ENCODE measurements around the gene KCNAB3. TPM values are rescaled to one million over a fixed set of nuclear protein-coding genes. Genes with fewer than 3 reads are reported as not detected.

The KCNAB3 gene
- total RNA-seq, 2 donors from 2014 or later = not detected

- no peaks in the 10 kb centered on the region for H3K9me3 ChIP-seq
- no peak for TF ChIP-seq CTCF (IDR thresholded peaks at IDR 0.05)
- DNase-seq (ENCODE audit: low spot score) (no peak), ATAC-seq (ENCODE audit: insufficient number of reproducible peaks, low FRiP score, low read depth) (no peak)
- H3K27ac ChIP-seq = peak overlapping the region; percentile 1 to 39
- H3K27me3 ChIP-seq (replicated peaks; ENCODE audit: insufficient read depth) = no peaks in the 10 kb centered on the region
- H3K36me3 ChIP-seq = no peaks in the 10 kb centered on the region
- peaks cover 0 to 16% of the 10 kb centered on the region in 2 donors for H3K4me1 ChIP-seq (ENCODE audit: control insufficient read depth in 1 of 2, low read depth in 2 of 2)
- H3K4me3 ChIP-seq = peak overlapping the region; percentile 68
Observed at GRCh38 chr17:7922269-7922844, 7.3 kb downstream of the KCNAB3 start.

DNA sequence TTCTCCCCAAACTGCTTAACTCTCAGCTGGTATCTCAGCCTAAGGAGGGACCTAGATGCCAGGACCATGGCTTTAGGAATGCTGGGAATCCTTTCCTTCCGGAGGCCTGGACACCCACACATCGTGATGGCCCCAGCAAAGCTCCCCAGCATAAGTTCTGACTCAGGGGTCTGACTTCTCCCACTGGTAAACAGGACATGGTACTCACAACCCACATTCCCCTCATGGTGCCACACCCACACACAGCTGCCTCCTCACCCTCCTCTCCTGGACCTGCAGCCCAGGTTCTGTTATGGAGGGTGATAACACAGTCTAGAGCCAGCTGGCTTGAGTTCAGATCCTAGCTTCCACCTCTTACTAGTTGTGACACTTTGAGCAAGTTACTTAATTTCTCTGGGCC is 12.8 kb downstream of the KCNAB3 start:
- no peaks in the 10 kb centered on the region for H3K27me3 ChIP-seq (replicated peaks; ENCODE audit: insufficient read depth)
- peak overlapping the region; percentile 77 for H3K4me3 ChIP-seq
- H3K36me3 ChIP-seq = no peaks in the 10 kb centered on the region
- peaks cover 6 to 19% of the 10 kb centered on the region in 2 donors for H3K4me1 ChIP-seq (ENCODE audit: control insufficient read depth in 1 of 2, low read depth in 2 of 2)
- ATAC-seq (ENCODE audit: insufficient number of reproducible peaks, low FRiP score, low read depth) (no peak), DNase-seq (ENCODE audit: low spot score) (no peak)
- H3K9me3 ChIP-seq = no peaks in the 10 kb centered on the region
- peak overlapping the region; percentile 90 to 94 for H3K27ac ChIP-seq
- no peak for TF ChIP-seq CTCF (IDR thresholded peaks at IDR 0.05)

GRCh38 chr17:7916385-7916682 is 13.3 kb downstream of the KCNAB3 start:
- TF ChIP-seq CTCF (IDR thresholded peaks at IDR 0.05) = no peak
- Histone ChIP-seq H3K4me3 (peak overlapping the region; percentile 77), H3K9me3 (no peaks in the 10 kb centered on the region), H3K4me1 (ENCODE audit: control insufficient read depth in 1 of 2, low read depth in 2 of 2) (peaks cover 6 to 19% of the 10 kb centered on the region in 2 donors), H3K27ac (peak overlapping the region; percentile 90 to 94), H3K27me3 (replicated peaks; ENCODE audit: insufficient read depth) (no peaks in the 10 kb centered on the region), H3K36me3 (peaks cover 3% of the 10 kb centered on the region)
- ATAC-seq (ENCODE audit: insufficient number of reproducible peaks, low FRiP score, low read depth) (peak; percentile 1), DNase-seq (ENCODE audit: low spot score) (no peak)

DNA sequence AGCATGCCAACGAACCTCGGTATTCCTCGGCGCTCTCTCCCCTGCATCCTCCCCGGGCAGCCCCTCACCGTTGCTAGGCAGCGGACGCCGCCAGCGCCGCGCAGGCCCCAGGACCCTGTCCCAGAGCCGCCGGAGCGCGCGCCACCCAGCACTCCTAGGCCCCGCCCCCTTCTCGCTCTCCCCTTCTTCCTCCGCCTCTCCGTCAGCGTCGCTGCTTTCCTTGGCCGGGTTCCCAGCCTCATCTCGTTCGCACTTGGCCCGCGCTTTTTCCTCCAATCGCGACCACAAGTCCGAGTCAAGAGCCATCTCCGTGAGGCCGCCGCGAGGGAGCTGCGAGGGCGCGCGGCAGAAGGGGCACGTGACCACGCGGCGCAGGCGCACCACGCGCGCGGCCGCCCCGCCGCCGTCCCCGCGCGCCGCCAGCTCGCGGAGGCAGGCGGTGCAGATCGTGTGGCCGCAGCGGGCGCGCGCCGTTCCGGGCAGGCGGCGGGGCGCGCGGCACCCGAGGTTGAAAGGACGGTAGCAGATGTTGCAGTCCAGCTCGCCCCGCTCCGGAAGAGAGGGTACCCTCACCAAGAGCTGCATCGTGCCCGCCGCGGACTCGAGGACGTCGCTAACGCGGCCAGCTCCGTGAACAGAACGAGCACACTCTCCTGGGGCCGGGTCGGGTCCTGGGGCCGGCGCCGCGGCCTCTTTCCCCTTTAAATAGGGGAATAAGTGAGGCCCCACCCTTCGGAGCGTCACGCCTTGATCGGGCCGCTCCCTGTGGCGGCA is 13.9 kb downstream of the KCNAB3 start, which contains the start of gene RNF227:
Gene RNF227, minus strand, starts transcription at position 679 of the 774 bp plus-strand sequence. Its CDS starts 94 bp downstream, at position 585.
- peak within 1 kb of the TSS; percentile 90 to 94 for H3K27ac ChIP-seq
- DNase-seq (ENCODE audit: low spot score) (peak; percentile 80), ATAC-seq (ENCODE audit: insufficient number of reproducible peaks, low FRiP score, low read depth) (peak; percentile 85)
- H3K4me1 ChIP-seq (ENCODE audit: control insufficient read depth in 1 of 2, low read depth in 2 of 2) = peaks cover 6 to 19% of the 10 kb centered on the region in 2 donors
- H3K9me3 ChIP-seq = no peaks in the 10 kb centered on the region
- peak within 1 kb of the TSS; percentile 77 for H3K4me3 ChIP-seq
- H3K27me3 ChIP-seq (replicated peaks; ENCODE audit: insufficient read depth) = no peaks in the 10 kb centered on the region
- peaks cover 9% of the 10 kb centered on the region for H3K36me3 ChIP-seq
- no peak for TF ChIP-seq CTCF (IDR thresholded peaks at IDR 0.05)

GRCh38 chr17:7915179-7915610 is 14.5 kb downstream of the KCNAB3 start:
- ATAC-seq (ENCODE audit: insufficient number of reproducible peaks, low FRiP score, low read depth) (peak; percentile 40), DNase-seq (ENCODE audit: low spot score) (no peak)
- H3K9me3 ChIP-seq = no peaks in the 10 kb centered on the region

More at GRCh38 chr17:7915179-7915610, 14.5 kb downstream of the KCNAB3 start:
- peaks cover 15% of the 10 kb centered on the region for H3K36me3 ChIP-seq
- no peaks in the 10 kb centered on the region for H3K27me3 ChIP-seq (replicated peaks; ENCODE audit: insufficient read depth)
- peaks cover 6 to 19% of the 10 kb centered on the region in 2 donors for H3K4me1 ChIP-seq (ENCODE audit: control insufficient read depth in 1 of 2, low read depth in 2 of 2)
- peak overlapping the region; percentile 77 for H3K4me3 ChIP-seq
- peak overlapping the region; percentile 90 to 94 for H3K27ac ChIP-seq
- no peak for TF ChIP-seq CTCF (IDR thresholded peaks at IDR 0.05)

All from thoracic aorta (tissue), 2 donors.